MM.1S (cell line): ENCODE measurements around the gene CDC27.

ENCODE experiments used
- EZH2 ChIP-seq: fragments of 300-600 bp; sonication (generic); optimal IDR thresholded peaks from 2 replicates; pipeline ENCODE3; 2017; ENCODE audit warnings: low read depth, mild to moderate bottlenecking, antibody characterized with exemption, low read length, mixed read lengths
- EZH2phosphoT487 ChIP-seq: fragments of 300-600 bp; sonication (generic); IDR thresholded peaks from 2 replicates; pipeline ENCODE4 v1.6.1; 2018; ENCODE audit warnings: antibody characterized with exemption, low read length
- TF ChIP-seq, protein P1 (sequence below): fragments of 300-600 bp; sonication (generic); IDR thresholded peaks from 2 replicates; pipeline ENCODE4 v1.5.1; 2016; ENCODE audit warnings: antibody characterized with exemption, low read length, mixed read lengths

GRCh38 chr17:47212458-47212857 lies 23.4 kb upstream of the CDC27 start:
- TF ChIP-seq, protein P1, sequence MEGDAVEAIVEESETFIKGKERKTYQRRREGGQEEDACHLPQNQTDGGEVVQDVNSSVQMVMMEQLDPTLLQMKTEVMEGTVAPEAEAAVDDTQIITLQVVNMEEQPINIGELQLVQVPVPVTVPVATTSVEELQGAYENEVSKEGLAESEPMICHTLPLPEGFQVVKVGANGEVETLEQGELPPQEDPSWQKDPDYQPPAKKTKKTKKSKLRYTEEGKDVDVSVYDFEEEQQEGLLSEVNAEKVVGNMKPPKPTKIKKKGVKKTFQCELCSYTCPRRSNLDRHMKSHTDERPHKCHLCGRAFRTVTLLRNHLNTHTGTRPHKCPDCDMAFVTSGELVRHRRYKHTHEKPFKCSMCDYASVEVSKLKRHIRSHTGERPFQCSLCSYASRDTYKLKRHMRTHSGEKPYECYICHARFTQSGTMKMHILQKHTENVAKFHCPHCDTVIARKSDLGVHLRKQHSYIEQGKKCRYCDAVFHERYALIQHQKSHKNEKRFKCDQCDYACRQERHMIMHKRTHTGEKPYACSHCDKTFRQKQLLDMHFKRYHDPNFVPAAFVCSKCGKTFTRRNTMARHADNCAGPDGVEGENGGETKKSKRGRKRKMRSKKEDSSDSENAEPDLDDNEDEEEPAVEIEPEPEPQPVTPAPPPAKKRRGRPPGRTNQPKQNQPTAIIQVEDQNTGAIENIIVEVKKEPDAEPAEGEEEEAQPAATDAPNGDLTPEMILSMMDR: no peak
- TF ChIP-seq EZH2 (no peak), EZH2phosphoT487 (no peak)
